IMR-90 (cell line): Measurements from ENCODE around the gene PGAP1. TPM values are rescaled to one million over a fixed set of nuclear protein-coding genes. Genes with fewer than 3 reads are reported as not detected.

ENCODE experiments used
- ATAC-seq: fragments of 200-7000 bp; cut with Tn5 transposase; 2 replicates; pipeline ENCODE4 v1.9.1; 2020; ENCODE audit warnings: low read depth, mild to moderate bottlenecking, moderate library complexity
- BruUV-seq: library from RNA; stranded (reverse); fragments of 400-500 nt; replicated peaks from 2 replicates; lab custom pipeline; 2021; lab: Mats Ljungman, UMichigan
- CTCF ChIA-PET: fragments of 300-600 bp; formaldehyde crosslinking; extraction: SDS; loops from one replicate; lab custom pipeline; 2021; ENCODE audit warnings: antibody characterized with exemption; lab: Yijun Ruan, JAX
- POLR2A ChIA-PET: fragments of 300-600 bp; sonication (Branson Sonifier 250); formaldehyde crosslinking; loops from one replicate; lab custom pipeline; 2022; ENCODE audit warnings: antibody characterized with exemption; ENCODE audit not compliant: unreplicated experiment; lab: Charles Lee
- DNase-seq: peaks from one replicate; pipeline ENCODE4 v3.0.0; 2013
- H2AFZ ChIP-seq: replicated peaks from 2 replicates; pipeline ENCODE3; 2013; ENCODE audit warnings: low read length, mild to moderate bottlenecking; ENCODE audit not compliant: poor library complexity
- H2AK5ac ChIP-seq: 2 replicates; pipeline ENCODE4 v1.6.1; 2013; ENCODE audit warnings: low read depth, low read length, inconsistent platforms
- H2AK9ac ChIP-seq: replicated peaks from 2 replicates; pipeline ENCODE3; 2013; ENCODE audit warnings: mild to moderate bottlenecking, low read depth, low read length, moderate library complexity; ENCODE audit not compliant: poor library complexity
- H2BK120ac ChIP-seq: 2 replicates; pipeline ENCODE4 v1.6.1; 2013; ENCODE audit warnings: low read depth, low read length, inconsistent platforms
- H2BK15ac ChIP-seq: 3 replicates; pipeline ENCODE4 v1.6.1; 2013; ENCODE audit warnings: low read depth, low read length, inconsistent platforms
- H2BK20ac ChIP-seq: 2 replicates; pipeline ENCODE4 v1.6.1; 2013; ENCODE audit warnings: low read depth, mild to moderate bottlenecking, inconsistent platforms, low read length, moderate library complexity
- H2BK5ac ChIP-seq: 2 replicates; pipeline ENCODE4 v1.6.1; 2013; ENCODE audit warnings: mild to moderate bottlenecking, low read depth, low read length, inconsistent platforms; ENCODE audit not compliant: poor library complexity, severe bottlenecking
- H3K14ac ChIP-seq: replicated peaks from 2 replicates; pipeline ENCODE4 v1.6.1; 2013; ENCODE audit warnings: low read depth, low read length, inconsistent platforms
- H3K18ac ChIP-seq: 2 replicates; pipeline ENCODE4 v1.6.1; 2013; ENCODE audit warnings: low read depth, low read length, control low read depth
- H3K23ac ChIP-seq: 2 replicates; pipeline ENCODE4 v1.6.1; 2013; ENCODE audit warnings: low read depth, low read length, inconsistent platforms
- H3K27ac ChIP-seq: 2 replicates; pipeline ENCODE4 v1.5.1; 2013; ENCODE audit warnings: mild to moderate bottlenecking, control low read depth, low read length; ENCODE audit not compliant: insufficient read depth
- H3K27me3 ChIP-seq: 2 replicates; pipeline ENCODE4 v1.6.1; 2013; ENCODE audit warnings: low read length; ENCODE audit not compliant: control insufficient read depth, insufficient read depth
- H3K36me3 ChIP-seq: 2 replicates; pipeline ENCODE4 v1.6.1; 2013; ENCODE audit warnings: low read length, mixed read lengths; ENCODE audit not compliant: control insufficient read depth, insufficient read depth
- H3K4ac ChIP-seq: 2 replicates; pipeline ENCODE4 v1.6.1; 2013; ENCODE audit warnings: low read depth, low read length, inconsistent platforms
- H3K4me1 ChIP-seq: 2 replicates; pipeline ENCODE4 v1.6.1; 2013; ENCODE audit warnings: low read length, mixed read lengths; ENCODE audit not compliant: control insufficient read depth, insufficient read depth
- H3K4me2 ChIP-seq: 2 replicates; pipeline ENCODE4 v1.6.1; 2013; ENCODE audit warnings: low read depth, mild to moderate bottlenecking, control low read depth, low read length, moderate library complexity
- H3K4me3 ChIP-seq: 2 replicates; pipeline ENCODE4 v1.5.1; 2013; ENCODE audit warnings: low read depth, mild to moderate bottlenecking, control low read depth, low read length, moderate library complexity; ENCODE audit not compliant: insufficient read depth
- H3K56ac ChIP-seq: 2 replicates; pipeline ENCODE4 v1.6.1; 2013; ENCODE audit warnings: low read length, inconsistent platforms; ENCODE audit not compliant: insufficient read depth; ENCODE audit errors: extremely low read depth
- H3K79me1 ChIP-seq, 2 experiments: 2 replicates each; pipeline ENCODE4 v1.6.1; 2013; ENCODE audit warnings: low read length in 2 of 2, inconsistent platforms in 1 of 2, low read depth in 1 of 2
- H3K9ac ChIP-seq: 2 replicates; pipeline ENCODE4 v1.6.1; 2013; ENCODE audit warnings: low read depth, low read length, control low read depth
- H3K9me1 ChIP-seq: 2 replicates; pipeline ENCODE4 v1.6.1; 2013; ENCODE audit warnings: low read length, inconsistent platforms; ENCODE audit not compliant: insufficient read depth
- H3K9me3 ChIP-seq: 2 replicates; pipeline ENCODE4 v1.6.1; 2013; ENCODE audit warnings: low read length; ENCODE audit not compliant: control insufficient read depth, insufficient read depth
- H4K20me1 ChIP-seq: 2 replicates; pipeline ENCODE4 v1.6.1; 2013; ENCODE audit warnings: low read length, inconsistent platforms; ENCODE audit not compliant: insufficient read depth
- H4K5ac ChIP-seq: 2 replicates; pipeline ENCODE4 v1.6.1; 2013; ENCODE audit warnings: mild to moderate bottlenecking, low read depth, low read length, control low read depth
- H4K8ac ChIP-seq, 2 experiments: 2 replicates each; pipeline ENCODE4 v1.6.1; 2013; ENCODE audit warnings: low read depth in 2 of 2, low read length in 2 of 2, control low read depth in 1 of 2, inconsistent platforms in 1 of 2
- H4K91ac ChIP-seq: 2 replicates; pipeline ENCODE4 v1.6.1; 2013; ENCODE audit warnings: low read depth, low read length, inconsistent platforms; ENCODE audit not compliant: insufficient read depth
- BHLHE40 ChIP-seq: fragments of 150-350 bp; IDR thresholded peaks from 2 replicates; pipeline ENCODE4 v1.6.1; 2016; ENCODE audit warnings: mild to moderate bottlenecking, low read depth, low read length
- CHD1 ChIP-seq: IDR thresholded peaks from 2 replicates; pipeline ENCODE4 v1.6.1; 2012; ENCODE audit warnings: low read depth, low read length, improper control_type of control experiment
- CTCF ChIP-seq: conservative IDR thresholded peaks from 2 replicates; pipeline ENCODE4 v1.5.1; 2012; ENCODE audit warnings: mild to moderate bottlenecking, low read depth, low read length, improper control_type of control experiment
- ELK1 ChIP-seq: fragments of 150-350 bp; IDR thresholded peaks from 2 replicates; pipeline ENCODE4 v1.6.1; 2016; ENCODE audit warnings: low read depth, mild to moderate bottlenecking, low read length, moderate library complexity, borderline replicate concordance
- MAFK ChIP-seq: IDR thresholded peaks from 2 replicates; pipeline ENCODE4 v1.6.1; 2012; ENCODE audit warnings: low read depth, low read length, improper control_type of control experiment
- MAZ ChIP-seq: IDR thresholded peaks from 2 replicates; pipeline ENCODE4 v1.6.1; 2012; ENCODE audit warnings: low read depth, mild to moderate bottlenecking, low read length, improper control_type of control experiment, moderate library complexity, borderline replicate concordance
- POLR2A ChIP-seq: IDR thresholded peaks from 2 replicates; pipeline ENCODE4 v1.6.1; 2012; ENCODE audit warnings: mild to moderate bottlenecking, low read depth, low read length
- RCOR1 ChIP-seq: IDR thresholded peaks from 2 replicates; pipeline ENCODE4 v1.6.1; 2012; ENCODE audit warnings: mild to moderate bottlenecking, low read length, improper control_type of control experiment; ENCODE audit not compliant: insufficient replicate concordance
- SMC3 ChIP-seq: fragments of 150-350 bp; IDR thresholded peaks from 2 replicates; pipeline ENCODE4 v1.6.1; 2016; ENCODE audit warnings: low read depth, mild to moderate bottlenecking, antibody characterized with exemption, low read length, moderate library complexity
- WGBS, 2 experiments: methylation state at CpG; one replicate each; pipeline versions ENCODE4 v1.1.5 to v1.1.7; 2013; ENCODE audit warnings: missing lambda C conversion rate in 2 of 2; ENCODE audit not compliant: insufficient read length in 1 of 2; ENCODE audit errors: extremely low coverage in 2 of 2; 5-methylcytosine and 5-hydroxymethylcytosine counted together
- dilution Hi-C: fragments of 300-500 bp; cut with HindIII; formaldehyde crosslinking; loops from one replicate; pipeline ENCODE4 v1.14.3; 2018; ENCODE audit warnings: low sequenced_read_pairs; ENCODE audit not compliant: unreplicated experiment
- in situ Hi-C: fragments of 300-500 bp; cut with MboI; formaldehyde crosslinking; loops from 3 replicates; pipeline ENCODE4 v1.14.3; 2019; ENCODE audit warnings: low sequenced_read_pairs, inconsistent platforms, mixed read lengths
- intact Hi-C: fragments of 100-400 bp; cut with micrococcal nuclease; formaldehyde crosslinking; loops from 2 replicates; pipeline ENCODE4 v1.10.0; 2022
- polyA plus RNA-seq, 3 experiments: library from polyadenylated mRNA; depleted of rRNA; stranded (reverse); fragments of >200 nt; gene quantifications; 2 replicates each; pipeline ENCODE4 v1.2.3, GENCODE V29; 2012; ENCODE audit warnings: low replicate concordance in 1 of 3
- total RNA-seq: library from RNA; depleted of rRNA; stranded (reverse); fragments of >200 nt; gene quantifications from 2 replicates; pipeline ENCODE4 v1.2.3, GENCODE V29; 2012

The PGAP1 gene
- total and polyA plus RNA-seq, 2 of the 4 experiments (the other 2 are of a cell fraction) = 1.9 to 5.7 TPM

GRCh38 chr2:196971574-196972279, 45.2 kb upstream of the PGAP1 start:
- H3K56ac ChIP-seq = no peak overlapping the region
- intact Hi-C loops (no loop called here), dilution Hi-C loops (no loop called here), in situ Hi-C loops (no loop called here)
- no TSS peak for BruUV-seq
- no peak overlapping the region for H4K5ac ChIP-seq
- no peaks in the 10 kb centered on the region for H3K79me1 ChIP-seq
- H3K9me3 ChIP-seq = no peaks in the 10 kb centered on the region
- H3K36me3 ChIP-seq = no peaks in the 10 kb centered on the region
- no peak for DNase-seq
- H2BK15ac ChIP-seq = no peak overlapping the region
- no peak overlapping the region; the same call in 1 of the 2 replicates for H3K23ac ChIP-seq
- H3K4me2 ChIP-seq = no peak overlapping the region
- no peaks in the 10 kb centered on the region for H4K20me1 ChIP-seq
- no peak overlapping the region for H2AK5ac ChIP-seq
- H3K27ac ChIP-seq = no peak overlapping the region
- ChIA-PET POLR2A (no interaction called here), CTCF (no interaction called here)
- no peak overlapping the region for H4K8ac ChIP-seq
- H2BK120ac ChIP-seq = no peak overlapping the region
- no peak overlapping the region for H2BK20ac ChIP-seq
- H3K4ac ChIP-seq = no peak overlapping the region
- TF ChIP-seq RCOR1 (no peak), CHD1 (no peak), BHLHE40 (no peak), MAZ (no peak), MAFK (no peak), CTCF (no peak), ELK1 (no peak), POLR2A (no peak), SMC3 (no peak)
- no peaks in the 10 kb centered on the region for H3K27me3 ChIP-seq
- H3K14ac ChIP-seq = no peak overlapping the region
- no peak overlapping the region for H2AFZ ChIP-seq
- H2BK5ac ChIP-seq = no peak overlapping the region
- H3K4me3 ChIP-seq = no peak overlapping the region
- WGBS, 2 experiments = no CpG with 5 or more reads among the region's 3 CpGs
- H3K4me1 ChIP-seq = no peaks in the 10 kb centered on the region
- H3K9me1 ChIP-seq = no peaks in the 10 kb centered on the region
- no peak overlapping the region for H3K18ac ChIP-seq
- no peak overlapping the region for H4K91ac ChIP-seq
- peak overlapping the region; percentile 55 for H2AK9ac ChIP-seq
- no peak overlapping the region for H3K9ac ChIP-seq
- no peak for ATAC-seq
